Germinal center (tissue), 1 donor: ENCODE results near the gene ARFGAP2.
"Not testable (repeated sequence)": the region's sequence is repeated elsewhere in the genome, so short reads cannot be mapped to it uniquely, and the experiment has no call there.

Experiments
- DNase-seq: peaks from one replicate; pipeline ENCODE4 v3.0.0; 2012; ENCODE audit warnings: mixed read lengths, low spot score

Gene ARFGAP2

DNA sequence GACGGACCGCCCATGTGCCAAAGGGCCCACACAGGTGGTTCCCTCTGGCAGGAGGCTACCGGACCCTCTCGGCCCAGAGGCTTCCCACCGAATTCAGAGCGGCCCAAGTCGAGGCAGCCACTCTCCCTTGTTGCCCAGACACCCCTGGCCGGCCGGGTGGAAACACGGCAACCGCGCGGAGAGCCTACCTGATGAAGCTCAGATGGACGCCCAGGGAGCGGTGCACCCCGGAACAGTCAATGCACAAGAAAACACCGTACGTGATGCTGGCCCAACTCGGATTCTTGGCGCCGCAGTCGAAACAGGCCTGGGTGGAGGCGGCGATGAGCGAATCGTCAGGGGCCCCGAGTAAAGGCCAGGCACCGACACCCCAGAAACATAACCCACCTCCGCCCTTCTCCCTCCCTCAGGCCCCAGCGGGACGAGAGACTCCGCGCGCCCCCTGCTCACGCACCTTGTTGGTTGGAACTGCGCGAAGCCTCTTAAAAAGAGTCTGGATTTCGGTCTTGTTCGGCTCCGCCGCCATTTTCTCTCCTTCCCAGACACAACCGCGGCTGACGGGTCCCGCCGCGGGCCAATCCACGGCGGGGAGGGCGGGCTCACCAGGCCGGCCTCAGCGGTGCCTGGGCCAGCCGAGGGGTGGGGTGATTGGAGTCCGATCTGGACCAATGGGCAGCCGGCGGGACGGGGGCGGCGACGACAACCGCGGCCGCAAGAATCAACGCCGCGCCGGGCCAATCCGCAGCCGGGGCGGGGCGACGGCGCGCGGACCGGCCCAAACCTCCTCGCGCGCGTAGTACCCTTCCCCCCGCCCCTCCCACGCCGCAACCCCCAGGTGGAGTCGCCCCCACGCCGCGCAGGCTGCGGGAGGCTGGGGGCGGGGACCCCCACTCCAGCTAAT is at the start of gene ARFGAP2:
TSS of gene ARFGAP2 (minus strand) at position 552 of the 901 bp plus-strand sequence. CDS start at position 526, 26 bp downstream.
- peak; percentile 100 for DNase-seq

DNA sequence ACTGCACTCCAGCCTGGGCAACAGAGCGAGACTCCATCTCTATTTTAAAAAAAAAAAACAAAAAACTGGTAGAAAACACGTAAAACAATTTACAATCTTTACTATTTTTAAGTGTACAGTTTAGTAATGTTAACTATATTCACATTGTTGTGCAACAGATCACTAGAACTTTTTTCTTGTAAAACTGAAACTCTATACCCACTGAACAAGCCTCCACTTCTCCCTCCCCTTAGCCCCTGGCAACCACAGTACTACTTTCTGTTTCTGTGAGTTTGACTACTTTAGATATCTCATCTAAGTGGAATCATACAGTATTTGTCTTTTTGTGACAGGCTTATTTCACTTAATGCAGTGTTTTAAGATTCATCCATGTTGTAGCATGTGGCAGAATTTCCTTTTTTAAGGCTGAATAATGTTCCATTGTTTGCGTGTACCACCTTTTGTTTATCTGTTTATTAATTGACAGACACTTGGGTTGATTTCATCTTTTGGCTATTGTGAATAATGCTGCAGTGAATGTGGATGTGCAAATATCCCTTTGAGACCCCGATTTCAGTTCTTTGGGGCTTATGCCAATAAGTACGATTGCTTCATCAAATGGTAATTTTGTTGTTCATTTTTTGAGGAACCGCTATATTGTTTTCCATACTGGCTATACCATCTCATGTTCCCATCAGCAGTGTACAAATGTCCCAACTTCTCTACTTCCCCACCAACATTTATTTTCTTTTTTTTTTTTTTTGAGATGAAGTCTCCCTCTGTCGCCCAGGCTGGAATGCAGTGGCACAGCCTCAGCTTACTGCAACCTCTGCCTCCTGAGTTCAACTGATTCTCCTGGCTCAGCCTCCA is 49.1 kb upstream of the ARFGAP2 start:
- no peak for DNase-seq

DNA sequence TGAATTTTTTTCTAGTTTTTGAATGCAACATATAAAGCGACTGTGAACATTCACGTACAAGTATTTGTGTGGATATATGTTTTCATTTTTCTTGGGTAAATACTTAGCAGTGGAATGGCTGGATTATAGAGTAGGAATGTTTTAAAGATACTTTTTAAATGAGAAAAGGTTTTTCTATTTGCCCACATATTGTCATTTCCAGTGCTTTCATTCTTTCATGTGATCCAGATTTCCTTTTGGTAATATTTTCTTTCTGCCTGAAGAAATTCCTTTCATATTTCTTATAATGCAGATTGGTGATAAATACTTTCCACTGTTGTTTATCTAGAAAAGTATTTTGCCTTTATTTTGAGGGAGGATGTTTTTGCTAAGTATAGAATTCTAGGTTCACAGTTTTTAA is 46.0 kb upstream of the ARFGAP2 start:
- DNase-seq, result no peak

DNA sequence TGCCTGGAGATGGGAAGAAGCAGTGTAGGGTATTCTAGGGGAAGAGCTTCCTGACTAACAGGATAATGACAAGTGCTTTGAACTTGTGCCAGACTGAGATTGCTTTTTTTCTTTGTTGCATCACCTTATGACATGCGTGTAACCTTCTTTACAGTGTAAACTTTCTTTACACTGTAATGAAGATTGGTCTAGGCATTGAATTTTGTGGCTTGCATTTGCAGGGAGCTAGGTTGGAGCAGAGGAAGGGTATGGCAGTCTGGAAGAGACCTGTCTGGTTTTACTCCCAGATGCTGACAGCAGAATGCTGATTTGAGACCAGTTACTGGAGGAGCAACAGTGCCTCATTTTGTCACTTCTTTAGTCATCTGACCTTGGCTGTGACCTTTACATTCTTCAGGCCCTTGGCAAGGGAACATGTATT is 43.7 kb upstream of the ARFGAP2 start:
- DNase-seq, result no peak

DNA sequence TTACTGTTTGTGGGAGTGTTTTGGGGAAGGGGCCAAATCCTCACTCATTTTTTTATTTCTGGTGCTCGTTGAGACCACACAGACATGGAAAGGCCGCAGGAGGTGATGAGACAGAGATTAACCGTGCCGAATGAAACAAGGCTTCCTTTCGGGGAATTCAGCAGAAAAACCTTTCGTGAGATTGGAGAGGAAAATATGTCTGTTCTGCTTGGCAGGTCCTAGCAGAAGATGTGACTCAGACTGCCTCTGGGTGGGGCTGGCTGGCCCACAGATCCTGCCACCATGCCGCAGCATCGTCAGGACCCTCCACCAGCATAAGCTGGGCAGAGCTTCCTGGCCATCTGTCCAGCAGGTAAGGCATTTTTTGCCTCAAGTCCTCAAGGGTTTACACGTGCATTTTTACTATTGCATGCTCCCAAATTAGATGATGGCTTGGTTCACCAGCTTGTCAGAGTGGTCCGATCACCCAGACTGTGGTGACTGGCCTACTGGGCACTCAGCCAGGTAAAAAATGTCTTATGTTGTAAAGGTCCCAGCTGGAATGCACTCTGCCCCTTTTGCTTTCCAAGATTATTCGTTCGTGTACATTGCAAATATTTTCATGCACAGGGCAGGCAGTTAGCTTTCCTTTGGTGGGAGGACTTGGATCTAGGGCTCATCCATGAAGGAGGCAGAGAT is 39.6 kb upstream of the ARFGAP2 start:
- peak; percentile 45 for DNase-seq

DNA sequence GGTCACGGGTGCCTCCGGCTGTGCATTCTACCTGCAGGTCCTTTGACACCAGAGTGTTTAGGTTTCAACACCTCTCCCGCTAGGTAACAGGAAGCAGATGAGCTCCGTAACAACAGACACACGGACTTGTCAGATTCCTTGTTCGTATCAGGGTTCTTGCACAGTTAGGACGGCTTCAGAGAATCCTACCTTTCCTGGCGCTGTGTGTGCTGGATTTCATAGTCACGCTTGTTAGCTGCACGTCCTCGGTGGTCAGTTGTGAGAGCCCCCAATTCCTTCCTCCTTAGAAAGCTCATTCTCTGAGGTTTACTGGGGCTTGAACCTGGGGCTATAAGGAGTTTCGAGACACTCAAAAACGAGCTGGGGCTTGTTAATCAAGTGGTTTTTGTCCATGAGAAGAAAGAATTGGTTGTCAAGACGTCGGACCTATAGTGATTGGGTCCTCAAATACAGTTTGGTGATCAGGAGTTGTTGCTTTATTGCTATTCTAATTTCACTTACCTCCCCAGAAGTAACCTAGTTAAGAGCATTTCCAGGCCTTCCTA is 38.8 kb upstream of the ARFGAP2 start:
- DNase-seq, result no peak

DNA sequence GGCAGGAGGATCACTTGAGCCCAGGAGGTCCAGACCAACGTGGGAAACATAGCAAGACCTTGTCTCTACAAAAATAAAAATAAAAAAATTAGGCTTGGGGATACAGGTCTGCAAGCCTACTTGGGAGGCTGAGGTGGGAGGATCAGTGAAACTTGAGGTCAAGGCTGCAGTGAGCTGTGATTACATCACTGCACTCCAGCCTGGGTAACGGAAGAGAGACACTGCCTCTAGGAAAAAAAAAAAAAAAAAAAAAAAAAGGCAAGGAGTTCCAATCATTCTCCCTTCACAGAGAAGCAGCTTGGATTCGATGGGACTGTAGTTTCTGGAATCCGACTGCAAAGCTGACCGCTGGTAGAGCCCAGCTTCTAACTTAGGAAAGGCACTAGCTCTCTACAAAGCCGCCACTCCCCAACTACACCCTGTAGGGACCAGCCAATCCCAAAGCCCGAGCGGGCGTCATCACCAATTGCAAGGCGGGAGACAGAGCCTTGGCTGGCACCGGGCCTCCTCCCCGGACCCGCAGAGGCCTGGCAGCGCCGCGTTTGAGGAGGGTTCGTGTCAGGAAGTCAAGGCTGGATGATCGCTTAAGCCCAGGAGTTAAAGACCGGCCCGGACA is 37.4 kb upstream of the ARFGAP2 start:
- DNase-seq, result peak; percentile 93

DNA sequence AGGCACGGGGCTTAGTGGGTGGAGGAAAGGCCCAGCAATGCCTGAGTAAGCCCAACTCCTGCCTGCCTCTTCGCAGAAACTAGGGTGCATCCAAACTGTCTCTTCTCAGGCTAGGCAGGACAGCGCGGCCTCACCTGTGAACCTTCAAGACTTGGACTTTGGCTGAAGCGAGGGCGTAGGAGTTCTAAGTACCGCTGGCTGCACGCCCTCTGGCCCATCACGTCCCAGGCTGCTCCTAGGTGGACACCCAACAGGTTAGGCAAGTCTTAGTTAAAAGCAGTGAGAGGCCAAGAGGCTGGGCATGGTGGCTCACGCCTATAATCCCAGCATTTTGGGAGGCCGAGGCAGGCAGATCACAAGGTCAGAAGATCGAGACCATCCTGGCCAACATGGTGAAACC is 36.3 kb upstream of the ARFGAP2 start:
- DNase-seq, result no peak

DNA sequence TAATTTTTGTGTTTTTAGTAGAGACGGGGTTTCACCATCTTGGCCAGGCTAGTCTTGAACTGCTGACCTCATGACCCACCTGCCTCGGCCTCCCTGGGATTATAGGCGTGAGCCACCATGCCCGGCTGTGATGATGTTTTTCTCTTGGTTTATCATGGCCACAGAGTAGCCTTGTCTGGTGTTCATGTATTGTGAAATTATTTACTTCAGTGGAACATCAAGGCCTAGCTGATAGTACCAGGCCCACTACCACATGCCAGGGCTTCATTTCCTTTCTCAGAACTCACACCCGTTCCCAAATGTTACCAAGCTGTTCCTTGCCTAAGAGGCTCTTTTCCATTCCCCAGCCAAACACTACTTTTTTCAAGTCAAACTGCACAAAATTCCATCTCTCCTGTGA is 31.9 kb upstream of the ARFGAP2 start:
- DNase-seq, result no peak

DNA sequence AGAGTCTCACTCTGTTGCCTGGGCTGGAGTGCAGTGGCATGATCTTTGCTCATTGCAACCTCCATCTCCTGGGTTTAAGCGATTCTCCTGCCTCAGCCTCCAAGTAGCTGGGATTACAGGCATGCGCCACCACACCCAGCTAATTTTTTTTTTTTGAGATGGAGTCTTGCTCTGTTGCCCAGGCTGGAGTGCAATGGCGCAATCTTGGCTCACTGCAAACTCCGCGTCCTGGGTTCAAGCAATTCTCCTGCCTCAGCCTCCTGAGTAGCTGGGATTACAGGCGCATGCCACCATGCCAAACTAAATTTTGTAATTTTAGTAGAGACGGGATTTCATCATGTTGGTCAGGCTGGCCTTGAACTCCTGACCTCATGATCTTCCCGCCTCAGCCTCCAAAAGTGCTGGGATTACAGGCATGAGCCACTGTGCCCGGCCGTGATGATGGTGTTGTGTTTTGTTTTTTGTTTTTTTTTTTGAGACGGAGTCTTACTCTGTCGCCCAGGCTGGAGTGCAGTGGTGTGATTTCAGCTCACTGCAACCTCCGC is 31.4 kb upstream of the ARFGAP2 start:
- DNase-seq, result not testable (repeated sequence)

DNA sequence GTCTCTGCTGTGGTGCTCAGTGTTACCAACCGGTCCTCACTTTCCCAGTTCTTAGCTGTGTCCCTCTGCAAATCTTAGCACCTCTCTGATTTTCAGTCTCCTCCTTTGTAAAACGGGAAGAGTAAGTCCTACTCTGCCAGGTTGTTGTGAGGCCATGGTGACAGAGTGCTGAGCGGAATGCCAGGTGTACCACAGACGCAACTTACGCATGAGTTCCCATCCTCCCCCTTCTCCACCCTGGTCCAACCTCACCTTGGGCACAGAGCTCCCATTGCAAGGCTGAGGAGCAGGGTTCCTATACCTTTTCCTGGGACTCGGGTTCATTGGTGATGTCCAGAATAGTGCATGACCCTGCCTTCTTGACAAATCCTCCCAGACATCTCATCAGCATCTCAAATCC is 30.8 kb upstream of the ARFGAP2 start:
- no peak for DNase-seq

DNA sequence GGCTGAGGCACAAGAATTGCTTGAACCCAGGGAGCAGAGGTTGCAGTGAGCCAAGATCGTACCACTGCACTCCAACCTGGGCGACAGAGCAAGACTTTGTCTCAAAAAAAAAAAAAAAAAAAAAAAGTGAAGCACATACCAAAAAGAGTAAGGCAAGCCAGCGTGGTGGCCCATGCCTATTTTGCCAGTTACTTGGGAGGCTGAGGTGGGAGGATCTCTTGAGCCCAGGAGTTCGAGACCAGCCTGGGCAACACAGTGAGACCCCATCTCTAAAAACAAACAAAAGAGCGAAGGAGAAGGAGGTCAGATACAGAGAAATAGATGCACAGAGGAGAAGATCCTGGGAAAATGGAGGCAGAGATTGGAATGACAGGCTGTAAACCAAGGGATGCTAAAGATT is 29.9 kb upstream of the ARFGAP2 start:
- not testable (repeated sequence) for DNase-seq

DNA sequence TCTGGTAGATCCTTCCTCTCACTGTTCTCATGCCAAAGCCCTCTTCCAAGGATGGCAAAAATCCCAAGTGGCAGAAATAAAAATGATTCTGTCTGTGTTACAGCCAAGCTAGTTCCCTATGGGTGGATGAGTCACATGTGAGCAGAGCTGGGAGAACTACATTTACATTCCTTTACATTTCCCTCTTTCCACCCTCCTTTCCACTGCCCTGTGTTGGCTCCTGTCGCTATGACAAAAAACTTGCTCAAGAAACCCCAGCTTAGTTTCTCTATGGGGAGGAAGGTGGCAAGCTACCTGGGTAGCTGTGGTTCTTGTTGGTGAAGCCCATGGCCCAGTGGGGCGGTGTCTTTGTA is 27.9 kb upstream of the ARFGAP2 start:
- DNase-seq, result no peak

DNA sequence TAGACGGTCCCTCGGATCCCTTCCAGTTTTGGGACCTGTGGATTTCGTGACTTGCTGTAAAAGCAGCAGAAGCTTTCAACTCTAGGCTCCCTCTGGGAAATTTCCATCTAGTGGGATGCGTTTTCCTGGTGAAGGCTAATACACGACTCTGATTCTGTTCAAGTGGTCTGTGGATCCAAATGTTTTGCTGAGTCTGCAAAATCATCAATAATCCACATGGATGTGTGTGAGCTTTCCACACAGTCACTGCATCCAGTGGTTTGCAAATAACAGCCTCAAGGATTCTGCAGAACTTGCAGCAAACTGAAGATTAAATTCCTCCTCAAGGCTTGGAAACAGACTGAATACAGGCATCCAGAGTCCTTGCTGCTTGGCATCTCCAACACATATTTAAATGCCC is 25.9 kb upstream of the ARFGAP2 start:
- no peak for DNase-seq

DNA sequence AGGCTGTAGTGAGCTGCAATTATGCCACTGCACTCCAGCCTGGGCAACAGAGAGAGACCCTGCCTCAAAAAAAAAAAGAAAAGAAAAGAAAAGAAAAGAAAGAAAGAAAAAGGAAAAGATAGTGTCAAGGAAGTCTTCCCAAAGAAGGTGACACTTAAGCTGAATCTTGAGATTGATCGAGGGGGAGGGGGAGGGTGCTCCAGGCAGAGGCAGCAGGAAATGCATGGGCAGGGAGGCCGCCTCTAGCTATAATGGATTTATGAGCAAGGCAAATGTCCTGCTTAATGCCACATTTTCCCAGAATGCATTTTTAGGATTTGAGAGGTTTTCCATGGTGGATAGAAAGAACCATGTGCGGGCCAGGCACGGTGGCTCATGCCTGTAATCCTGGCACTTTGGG is 24.3 kb upstream of the ARFGAP2 start:
- no peak for DNase-seq

DNA sequence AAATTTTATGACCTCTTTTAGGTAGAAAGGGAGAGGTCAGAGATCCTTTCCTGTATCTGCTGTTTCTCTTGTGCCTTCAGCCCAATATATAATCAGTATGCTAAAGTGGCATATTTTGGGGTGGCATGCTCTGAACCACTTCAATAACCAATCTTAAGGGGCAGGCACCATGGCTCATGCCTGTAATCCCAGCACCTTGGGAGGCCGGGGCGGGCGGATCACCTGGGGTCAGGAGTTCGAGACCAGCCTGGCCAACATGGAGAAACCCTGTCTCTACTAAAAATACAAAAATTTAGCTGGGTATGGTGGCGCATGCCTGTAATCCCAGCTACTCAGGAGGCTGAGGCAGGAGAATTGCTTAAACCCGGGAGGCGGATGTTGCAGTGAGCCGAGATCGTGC is 21.5 kb upstream of the ARFGAP2 start:
- DNase-seq, result not testable (repeated sequence)

DNA sequence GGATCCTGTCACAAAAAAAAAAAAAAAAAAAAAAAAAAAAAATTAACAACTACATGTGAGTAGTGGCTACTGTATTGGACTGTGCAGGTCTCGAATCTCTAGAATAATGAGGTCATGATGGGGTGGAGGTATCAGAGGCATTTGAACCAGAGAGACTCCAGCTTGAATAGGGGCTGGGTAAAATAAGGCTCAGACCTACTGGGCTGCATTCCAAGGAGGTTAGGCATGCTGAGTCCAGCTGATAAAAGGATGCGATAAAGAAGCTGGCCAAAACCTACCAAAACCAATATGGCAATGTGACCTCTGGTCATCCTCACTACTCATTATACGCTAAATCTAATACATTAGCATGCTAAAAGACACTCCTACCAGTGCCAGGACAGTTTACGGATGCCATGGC is 15.4 kb upstream of the ARFGAP2 start:
- no peak for DNase-seq

DNA sequence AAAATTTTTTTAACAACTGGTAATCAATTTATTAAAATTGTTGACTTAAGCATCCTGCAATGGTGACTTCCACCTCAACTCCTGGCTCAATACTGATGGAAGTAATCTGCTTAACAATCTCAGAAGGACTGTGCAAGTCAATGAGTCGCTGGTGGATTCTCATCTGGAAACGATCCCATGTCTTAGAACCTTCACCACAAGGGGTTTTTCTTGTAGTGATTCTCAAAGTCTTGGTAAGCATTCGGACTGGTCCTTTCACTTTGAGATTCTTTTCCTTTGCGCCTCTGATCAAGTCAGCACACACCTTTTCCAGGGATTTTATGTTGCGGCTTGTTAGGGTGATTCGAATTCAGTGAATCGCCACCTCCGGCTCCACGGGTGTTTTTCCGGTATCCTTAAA is 14.5 kb upstream of the ARFGAP2 start:
- DNase-seq, result not testable (repeated sequence)

DNA sequence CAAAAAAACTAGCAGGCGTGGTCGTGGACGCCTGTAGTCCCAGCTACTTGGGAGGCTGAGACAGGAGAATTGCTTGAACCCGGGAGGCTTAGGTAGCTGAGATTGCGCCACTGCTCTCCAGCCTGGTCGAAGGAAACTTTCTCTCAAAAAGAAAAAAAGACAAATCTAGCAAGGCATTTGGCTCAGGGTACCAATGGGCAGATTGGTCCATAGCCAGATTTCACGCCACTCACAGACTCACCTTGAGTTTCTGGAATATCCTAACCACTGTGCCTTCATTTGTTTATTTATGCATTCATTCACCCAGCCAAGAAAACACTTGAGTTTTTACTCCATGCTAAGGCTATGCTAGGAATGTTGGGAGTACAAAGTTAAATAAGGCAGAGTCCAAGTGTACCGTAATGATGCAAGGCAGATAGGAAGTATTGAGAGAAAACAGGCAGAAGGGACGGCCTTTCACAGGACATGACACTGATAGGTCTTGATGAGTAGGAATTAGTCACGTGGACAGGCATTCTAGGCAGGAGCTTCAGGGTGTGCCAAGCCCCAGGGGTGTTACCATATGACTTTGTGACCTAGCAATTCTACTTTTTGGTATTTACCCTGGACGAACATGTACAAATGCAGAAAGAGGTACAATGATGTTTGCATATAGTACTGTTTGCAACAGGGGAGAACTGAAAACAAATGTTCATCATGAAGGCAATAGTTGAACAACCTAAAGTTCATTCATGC is 12.6 kb upstream of the ARFGAP2 start:
- no peak for DNase-seq

DNA sequence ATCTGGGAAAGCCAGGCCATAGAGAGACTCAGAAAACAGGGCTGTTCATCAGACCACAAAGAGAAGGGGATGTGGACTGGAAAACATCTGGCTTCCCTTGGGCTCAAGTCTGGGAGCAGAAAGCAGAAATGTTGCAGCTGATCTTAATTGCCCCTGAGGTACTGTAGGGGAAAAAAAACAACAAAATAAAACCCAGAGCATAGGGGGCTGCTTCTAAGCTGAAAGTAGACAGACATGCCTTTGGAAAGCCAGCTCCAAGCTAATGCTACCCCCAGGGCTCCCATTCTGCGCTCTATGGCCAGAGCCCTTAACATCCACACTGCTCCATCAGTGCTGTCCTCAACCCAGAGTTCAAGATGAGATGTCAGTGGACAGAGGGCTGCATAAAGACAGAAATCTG is 11.6 kb upstream of the ARFGAP2 start:
- DNase-seq, result no peak

DNA sequence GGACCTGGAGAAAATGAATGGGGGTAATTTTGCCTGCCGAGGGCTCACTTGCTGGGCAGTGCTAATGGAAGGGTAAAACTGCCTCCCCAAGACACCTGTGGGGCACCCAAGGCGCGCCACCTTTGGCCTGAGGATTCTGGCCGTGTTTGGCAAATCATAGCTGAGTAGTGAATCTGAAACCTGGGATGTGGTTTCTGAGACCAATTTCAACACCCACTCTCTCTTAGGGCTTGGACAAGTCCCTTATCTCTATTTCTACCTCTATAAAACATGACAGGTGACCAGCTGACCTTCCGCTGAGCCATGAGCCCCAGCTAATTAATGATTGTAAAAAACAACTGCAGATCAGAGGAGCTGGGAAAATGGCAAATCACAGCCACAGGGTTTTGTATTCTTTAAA is 11.0 kb upstream of the ARFGAP2 start:
- no peak for DNase-seq
